Mesenteric fat pad (tissue), 1 donor: ENCODE results near the gene SRSF4. TPM values are rescaled to one million over a fixed set of nuclear protein-coding genes. Genes with fewer than 3 reads are reported as not detected.
"Not testable (repeated sequence)": the region's sequence is repeated elsewhere in the genome, so short reads cannot be mapped to it uniquely, and the experiment has no call there.

Experiments used
- DNase-seq: peaks from one replicate; pipeline ENCODE4 v3.0.0-alpha.2; 2020; ENCODE audit warnings: low spot score
- total RNA-seq: library from RNA; stranded (reverse); fragmentation: NEBNext Ultra II Directional; extraction: Animal tissue kit (Norgen Biotek cat#: 25700); gene quantifications from one replicate; pipeline ENCODE4 v1.2.1, GENCODE V29; 2021
- donor health status: DM: yes; HTN: yes; CAD: no.

SRSF4 gene
- total RNA-seq, 1 donor from 2014 or later, result 103 TPM

- DNase-seq, result no peak
Measured at GRCh38 chr1:29166291-29166878, 15.3 kb downstream of the SRSF4 start.

GRCh38 chr1:29164588-29164987 lies 17.1 kb downstream of the SRSF4 start:
- DNase-seq, result no peak

- DNase-seq, result no peak
Measured at GRCh38 chr1:29162476-29163138, 19.1 kb downstream of the SRSF4 start.

- DNase-seq, result no peak
Measured at GRCh38 chr1:29162025-29162424, 19.7 kb downstream of the SRSF4 start.

DNA sequence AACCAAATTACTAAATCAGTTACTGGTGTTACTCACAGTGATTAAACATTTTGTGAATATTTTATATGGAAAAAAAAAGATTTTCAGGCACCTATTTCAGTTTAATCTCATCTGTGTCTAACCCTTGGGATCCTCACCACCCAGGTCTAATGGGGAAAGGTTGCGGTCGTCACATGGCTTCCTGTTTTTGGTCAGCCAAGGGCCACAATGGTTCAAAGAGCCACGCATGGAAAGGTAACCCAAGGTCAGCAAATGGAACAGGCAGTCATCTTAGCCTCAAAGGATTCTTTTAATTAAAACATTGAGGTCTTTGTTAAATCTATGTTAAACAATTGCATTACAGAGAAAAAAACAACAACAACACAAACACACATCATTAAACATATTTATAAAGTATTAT lies 21.9 kb downstream of the SRSF4 start:
- DNase-seq, result no peak

DNA sequence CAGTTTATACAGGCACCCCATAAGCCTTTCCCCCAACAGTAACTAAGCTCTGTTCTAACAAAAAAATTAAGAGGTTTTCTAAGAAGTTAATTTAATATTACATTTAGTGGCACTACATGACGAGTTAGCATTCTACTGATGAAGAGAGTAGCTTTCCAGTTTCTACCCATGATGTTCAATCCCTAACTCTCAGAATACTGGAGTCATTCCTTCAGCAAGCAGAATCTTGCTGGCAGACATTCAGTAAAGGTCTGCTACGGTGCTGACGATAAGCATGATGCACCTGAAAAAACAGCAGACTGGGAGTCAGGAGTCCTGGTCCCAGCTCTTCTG lies 24.5 kb downstream of the SRSF4 start:
- DNase-seq, result no peak

DNA sequence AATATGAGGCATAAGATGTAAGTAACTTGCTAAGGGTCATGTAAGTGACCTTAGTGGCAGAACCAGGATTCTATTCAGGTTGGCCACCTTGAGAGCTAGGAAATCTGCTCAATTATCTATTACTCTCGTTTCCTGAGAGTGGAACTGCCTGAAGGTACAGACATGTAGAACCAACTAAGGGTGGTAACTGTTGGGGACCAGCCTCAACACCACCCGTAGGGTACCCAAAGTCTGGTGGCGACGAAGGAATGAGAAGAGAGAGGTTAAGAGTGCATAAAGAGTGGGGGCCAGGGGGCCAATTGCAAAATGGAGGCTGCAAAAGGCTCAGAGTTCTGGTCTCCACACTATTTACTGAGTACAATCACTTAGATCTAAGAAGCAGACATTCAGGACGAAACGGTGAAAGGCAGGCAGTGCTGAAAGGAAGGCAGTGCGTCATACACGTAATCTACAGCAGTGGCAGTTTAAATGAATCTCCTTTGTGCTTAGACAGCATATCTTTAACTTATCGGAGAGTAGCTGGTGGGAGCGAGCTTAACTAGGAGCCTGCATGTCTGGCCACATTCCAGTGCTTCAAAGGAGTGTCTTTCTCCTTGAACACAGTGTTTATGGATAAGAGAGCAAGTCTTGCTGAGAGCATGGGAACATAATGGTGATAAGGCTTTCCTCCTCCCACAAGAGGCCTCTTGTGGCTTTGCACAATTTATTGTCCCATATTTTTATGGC lies 25.0 kb downstream of the SRSF4 start:
- no peak for DNase-seq

GRCh38 chr1:29152046-29152805 lies 29.5 kb downstream of the SRSF4 start:
- no peak for DNase-seq

DNA sequence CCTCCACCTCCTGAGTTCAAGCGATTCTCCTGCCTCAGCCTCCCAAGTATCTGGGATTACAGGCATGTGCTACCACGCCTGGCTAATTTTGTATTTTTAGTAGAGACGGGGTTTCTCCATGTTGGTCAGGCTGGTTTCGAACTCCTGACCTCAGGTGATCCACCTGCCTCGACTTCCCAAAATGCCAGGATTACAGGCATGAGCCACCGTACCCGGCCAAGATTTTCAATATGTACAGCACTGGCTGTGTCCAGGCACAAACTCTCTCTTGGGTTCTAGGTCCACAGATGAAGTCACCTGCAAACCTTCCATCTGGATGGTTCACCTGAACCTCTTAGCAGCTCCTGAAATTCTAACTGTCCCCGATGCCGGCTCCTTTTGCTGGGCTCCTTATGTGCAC lies 31.4 kb downstream of the SRSF4 start:
- DNase-seq, result not testable (repeated sequence)

DNA sequence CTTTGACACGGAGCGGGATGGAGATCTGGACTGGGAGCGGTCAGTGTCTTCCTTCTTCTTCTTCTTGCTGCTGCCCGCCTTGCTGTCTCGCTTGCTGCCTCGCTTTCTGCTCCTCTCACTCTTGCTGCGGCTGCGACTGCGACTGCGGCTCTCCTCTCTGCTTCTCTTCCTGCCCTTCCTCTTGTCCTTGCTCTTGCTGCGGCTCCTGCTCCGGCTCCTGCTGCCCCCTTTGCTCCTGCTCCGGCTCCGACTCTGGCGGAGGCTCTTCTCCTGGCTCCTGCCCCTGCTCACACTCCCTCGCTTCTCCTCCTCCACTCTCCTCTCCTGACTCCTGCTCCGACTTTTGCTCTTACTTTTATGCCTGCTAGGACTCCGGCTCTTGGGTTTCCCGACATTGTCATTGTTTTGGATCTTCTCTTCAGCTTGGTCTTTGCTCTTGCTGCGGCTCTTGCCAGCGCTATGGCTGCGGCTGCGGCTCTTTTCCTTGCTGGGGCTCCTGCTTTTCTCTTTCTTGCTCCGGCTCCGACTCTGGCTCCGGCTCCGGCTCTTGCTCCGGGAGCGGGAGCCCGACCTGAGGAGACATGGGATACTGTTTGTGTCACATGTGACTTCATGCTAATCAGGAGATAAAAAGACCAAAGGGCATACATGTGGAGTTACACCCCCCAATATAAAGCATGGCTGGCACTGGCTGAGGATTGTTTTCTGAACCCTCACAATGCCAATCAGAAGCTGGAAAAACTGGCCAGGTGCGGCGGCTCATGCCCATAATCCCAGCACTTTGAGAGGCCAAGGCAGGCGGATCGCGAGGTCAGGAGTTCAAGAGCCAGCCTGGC lies 32.8 kb downstream of the SRSF4 start:
- DNase-seq, result no peak

- DNase-seq, result no peak
Measured at GRCh38 chr1:29145739-29146437, 35.8 kb downstream of the SRSF4 start.

- DNase-seq, result no peak
Measured at GRCh38 chr1:29144178-29144577, 37.5 kb downstream of the SRSF4 start.

DNA sequence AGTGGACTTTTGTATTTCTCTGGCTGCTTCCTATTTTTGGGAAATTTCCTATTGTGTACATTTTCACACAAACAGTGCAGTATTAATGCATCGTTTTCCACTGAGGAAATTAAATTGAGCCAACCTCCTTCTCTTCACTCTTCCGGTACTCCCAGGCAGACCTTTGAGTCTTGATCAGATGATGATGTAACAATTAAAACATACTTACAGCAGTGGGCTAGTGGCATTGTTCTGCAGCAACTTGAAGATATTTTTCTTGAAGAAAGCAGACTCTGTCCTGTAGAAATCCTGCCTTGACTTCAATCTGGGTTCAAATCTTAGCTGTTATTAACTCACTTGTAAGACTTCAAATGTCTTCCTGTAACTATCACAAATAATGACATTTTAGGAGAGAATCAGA lies 39.0 kb downstream of the SRSF4 start:
- no peak for DNase-seq

- no peak for DNase-seq
Measured at GRCh38 chr1:29136391-29136915, 45.2 kb downstream of the SRSF4 start.

DNA sequence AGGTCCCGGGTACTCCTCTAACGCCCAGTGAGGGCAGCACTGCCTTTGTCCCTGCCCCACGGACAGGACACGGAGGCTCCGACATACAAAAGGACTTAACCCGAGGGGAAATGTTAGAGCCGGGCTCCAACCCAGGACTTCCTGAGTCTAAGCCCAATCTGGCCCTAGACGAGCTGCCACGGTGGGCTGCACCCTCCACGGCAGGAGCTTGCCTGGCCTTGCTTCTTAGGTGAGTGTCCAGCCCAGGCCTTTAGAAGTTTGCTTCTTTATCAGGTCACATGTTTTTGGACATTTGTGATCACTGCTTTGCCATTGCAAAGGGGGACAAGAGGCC lies 47.0 kb downstream of the SRSF4 start:
- DNase-seq, result no peak

DNA sequence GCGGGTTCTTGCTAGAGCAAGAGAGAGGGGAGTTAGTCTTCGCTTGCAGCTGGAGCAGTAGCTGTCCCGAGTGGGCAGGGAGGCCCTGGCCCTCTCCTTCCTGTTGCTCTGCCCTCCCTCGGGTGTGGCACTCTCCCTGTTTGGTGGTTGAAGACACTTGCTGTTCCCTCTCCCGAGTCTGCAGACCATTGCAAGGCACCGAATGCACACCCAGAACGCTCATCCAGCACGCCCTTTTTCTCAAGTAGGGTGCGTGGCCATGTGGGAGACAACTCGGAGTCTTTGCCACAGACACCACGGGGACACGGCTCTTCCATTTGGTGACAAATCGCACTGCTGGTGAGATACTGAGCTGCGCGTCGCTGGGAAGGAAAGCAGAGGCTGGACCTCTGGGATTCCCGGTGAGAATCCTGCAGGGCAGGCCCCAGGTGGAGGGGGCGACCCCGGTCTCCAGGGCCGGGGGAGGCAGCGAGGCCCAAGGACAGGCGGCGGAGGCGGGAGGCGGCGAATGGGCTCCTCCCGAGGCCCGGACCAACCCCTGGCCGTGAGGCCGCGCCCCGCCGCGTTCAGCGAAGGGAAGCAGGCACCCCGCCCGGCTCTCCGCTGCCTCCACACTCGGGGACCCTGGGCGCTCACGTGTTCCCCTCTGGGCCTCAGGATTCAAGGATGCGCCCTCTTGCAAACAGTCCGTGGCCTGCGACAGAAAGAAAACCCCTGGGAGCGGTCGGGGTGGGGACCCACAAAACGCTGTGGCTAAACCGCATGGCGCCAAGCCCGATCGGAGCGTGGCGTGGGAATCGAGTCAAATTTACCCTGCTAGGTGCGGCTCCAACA lies 47.6 kb downstream of the SRSF4 start:
- DNase-seq, result no peak

DNA sequence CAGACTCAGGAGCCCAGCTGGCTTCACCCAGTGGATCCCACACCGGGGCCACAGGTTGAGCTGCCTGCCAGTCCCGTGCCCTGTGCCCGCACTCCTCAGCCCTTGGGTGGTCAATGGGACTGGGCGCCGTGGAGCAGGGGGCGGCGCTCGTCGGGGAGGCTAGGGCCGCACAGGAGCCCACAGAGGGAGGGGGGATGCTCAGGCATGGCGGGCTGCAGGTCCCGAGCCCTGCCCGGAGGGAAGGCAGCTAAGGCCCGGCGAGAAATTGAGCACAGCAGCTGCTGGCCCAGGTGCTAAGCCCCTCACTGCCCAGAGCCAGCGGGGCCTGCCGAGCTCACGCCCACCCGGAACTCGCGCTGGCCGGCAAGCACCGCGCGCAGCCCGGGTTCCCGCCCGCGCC lies 50.6 kb downstream of the SRSF4 start:
- not testable (repeated sequence) for DNase-seq

- DNase-seq, result no peak
Measured at GRCh38 chr1:29129916-29130315, 51.8 kb downstream of the SRSF4 start.

DNA sequence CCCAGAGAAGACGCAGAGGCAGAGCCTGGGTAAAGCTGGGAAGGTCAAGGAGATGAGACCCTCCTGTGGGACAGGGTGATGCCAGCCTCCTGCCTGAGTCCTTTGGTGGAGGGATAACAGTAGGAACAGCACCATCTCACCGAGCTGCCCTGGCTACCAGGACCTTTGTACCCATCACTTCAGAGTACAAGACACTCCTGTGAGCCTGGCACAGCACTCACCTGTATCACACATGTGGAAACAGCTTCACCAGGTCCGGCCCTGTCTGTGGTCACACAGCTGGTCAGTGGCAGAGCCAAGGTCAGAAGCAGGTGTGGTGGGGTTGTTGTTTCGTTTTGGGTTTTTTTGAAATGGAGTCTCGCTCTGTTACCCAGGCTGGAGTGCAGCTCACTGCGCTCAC lies 53.0 kb downstream of the SRSF4 start:
- DNase-seq, result no peak

DNA sequence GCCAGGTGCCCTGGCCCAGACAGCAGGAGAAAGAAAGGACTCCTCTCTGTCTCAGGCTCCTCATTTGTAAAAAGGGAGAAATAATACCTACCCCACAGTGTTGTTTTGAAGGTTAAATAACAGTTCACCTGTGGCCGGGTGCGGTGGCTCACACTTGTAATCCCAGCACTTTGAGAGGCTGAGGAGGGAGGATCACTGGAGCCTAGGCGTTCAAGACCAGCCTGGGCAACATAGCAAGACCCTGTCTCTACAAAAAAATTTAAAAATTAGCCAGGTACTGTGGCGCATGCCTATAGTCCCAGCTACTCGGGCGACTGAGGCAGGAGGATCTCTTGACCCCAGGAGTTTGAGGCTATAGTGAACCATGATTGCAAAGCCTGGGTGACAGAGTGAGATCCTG lies 55.5 kb downstream of the SRSF4 start:
- no peak for DNase-seq
